Renal cortical epithelial cell (primary cell): ENCODE data around the gene PNMA1. TPM values are rescaled to one million over a fixed set of nuclear protein-coding genes. Genes with fewer than 3 reads are reported as not detected.

ENCODE experiments used
- DNase-seq: peaks from one replicate; pipeline ENCODE4 v3.0.0-alpha.2; 2011; ENCODE audit warnings: low read depth
- total RNA-seq: library from RNA; depleted of rRNA; stranded (reverse); fragments of >200 nt; gene quantifications from 2 replicates; pipeline ENCODE4 v1.2.3, GENCODE V29; 2014

Gene PNMA1
- total RNA-seq, 1 donor from 2014 or later: 86.2 TPM

DNA sequence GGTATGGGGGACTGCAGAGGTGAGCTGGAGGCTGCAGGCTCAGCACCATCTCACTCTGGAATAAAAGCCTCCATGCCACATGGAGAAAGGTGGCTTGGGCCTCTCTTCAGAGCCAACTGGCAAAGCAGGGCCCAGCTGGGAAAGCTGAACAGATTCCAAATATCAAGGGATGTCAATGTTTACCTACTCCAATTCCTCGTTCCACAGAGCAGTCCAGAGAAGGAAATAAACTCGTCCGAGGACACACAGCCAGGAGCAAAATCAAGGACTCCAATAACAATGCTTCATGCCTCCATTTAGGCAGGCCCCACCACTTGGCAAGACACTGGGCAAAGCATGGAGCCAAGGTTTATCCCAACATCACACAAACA, 36.3 kb upstream of the PNMA1 start:
- DNase-seq: no peak

DNA sequence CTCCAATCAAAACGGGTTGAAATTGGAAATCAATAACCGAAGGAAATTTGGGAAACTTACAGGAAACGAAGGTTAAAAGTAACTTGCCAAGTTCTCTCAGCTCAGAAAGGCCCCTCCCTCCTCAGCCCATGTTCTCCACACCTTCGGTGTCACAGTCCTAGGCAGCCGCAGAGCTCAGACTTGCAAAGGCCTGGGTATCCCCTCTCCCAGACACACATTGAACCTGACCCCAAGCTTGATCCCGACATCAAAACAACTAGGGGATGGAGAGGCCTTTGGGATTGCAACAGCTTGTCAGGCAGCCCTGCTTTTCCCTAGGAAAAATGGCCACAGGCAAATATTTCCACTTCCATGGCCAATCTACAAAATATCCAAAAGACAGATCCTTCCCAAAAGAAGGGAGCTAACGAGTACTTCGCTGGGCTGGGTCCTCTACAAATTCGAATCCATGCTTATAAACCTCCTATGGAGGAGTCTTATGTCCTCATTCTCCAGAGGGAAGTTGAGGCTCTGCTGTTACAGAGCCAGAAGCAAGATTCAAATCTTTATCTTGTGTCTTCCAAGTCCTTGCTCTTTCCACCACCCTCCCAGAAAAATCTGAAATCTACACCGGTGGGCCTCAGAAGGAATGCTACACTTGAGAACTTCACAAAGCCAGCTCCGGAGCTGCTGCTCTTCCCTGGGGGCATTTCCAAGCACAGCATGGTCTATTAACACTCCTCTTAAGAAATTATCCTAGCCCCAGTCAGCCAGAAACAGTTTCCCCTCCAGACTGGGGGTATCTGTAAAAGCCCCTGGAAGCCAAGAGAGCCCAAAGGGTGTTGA, 35.7 kb upstream of the PNMA1 start:
- DNase-seq: no peak

DNA sequence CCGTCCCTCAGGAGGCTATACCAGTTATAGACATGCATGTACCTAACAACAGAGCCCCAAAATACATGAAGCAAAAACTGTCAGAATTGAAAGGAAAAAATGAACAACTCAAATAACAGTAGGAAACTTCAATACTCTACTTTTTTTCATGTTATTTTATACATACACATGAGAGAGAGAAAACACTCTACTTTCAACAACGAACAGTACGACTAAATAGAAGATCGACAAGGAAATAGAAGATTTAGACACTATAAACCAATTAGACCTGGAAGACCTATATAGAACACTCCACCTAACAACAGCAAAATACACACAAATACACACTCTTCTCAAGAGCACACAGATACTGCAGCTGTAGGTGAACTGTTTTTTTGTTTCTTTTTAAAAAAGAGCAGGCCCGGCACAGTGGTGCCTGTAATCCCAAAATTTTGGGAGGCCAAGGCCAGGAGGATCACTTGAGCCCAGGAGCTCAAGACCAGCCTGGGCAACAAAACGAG, 34.7 kb upstream of the PNMA1 start:
- DNase-seq: no peak

DNA sequence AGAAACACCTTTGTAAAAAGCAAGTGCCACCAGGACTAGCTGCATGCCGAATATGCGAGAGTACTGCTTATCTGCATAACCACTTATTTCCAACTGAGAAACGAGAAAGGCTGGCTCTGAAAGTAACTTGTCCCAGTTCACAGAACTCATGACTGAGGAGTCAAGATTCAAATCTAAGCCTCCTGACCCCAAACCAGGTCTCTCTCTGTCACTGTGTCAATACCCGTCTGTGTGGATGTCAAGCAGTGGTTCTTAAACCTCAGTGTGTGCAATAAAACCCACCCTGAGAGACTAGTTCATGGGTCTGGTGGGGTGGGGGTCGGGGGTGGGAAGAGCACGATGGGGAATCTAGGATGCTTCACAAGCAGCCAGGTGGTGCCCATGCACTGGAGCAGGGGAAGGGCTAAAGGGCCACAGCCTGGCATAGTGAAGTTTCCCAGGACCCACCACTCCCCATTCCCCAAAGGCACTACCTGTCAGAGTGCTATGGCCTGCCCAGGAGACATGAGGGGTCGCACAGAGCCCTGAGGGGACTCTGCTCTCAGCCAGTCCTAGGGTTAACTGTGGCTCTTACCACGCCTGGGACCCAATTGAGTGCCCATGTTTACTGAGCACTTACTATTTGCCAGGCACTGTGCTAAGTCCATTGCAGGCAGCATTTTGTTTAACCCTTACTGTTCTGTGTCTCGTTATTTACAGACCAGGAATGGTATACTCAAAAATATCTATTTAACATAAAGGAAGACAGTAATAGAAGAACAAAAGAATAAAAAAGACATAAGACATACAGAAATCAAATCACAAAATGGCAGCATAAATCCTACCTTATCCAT, 33.4 kb upstream of the PNMA1 start:
- DNase-seq: no peak

DNA sequence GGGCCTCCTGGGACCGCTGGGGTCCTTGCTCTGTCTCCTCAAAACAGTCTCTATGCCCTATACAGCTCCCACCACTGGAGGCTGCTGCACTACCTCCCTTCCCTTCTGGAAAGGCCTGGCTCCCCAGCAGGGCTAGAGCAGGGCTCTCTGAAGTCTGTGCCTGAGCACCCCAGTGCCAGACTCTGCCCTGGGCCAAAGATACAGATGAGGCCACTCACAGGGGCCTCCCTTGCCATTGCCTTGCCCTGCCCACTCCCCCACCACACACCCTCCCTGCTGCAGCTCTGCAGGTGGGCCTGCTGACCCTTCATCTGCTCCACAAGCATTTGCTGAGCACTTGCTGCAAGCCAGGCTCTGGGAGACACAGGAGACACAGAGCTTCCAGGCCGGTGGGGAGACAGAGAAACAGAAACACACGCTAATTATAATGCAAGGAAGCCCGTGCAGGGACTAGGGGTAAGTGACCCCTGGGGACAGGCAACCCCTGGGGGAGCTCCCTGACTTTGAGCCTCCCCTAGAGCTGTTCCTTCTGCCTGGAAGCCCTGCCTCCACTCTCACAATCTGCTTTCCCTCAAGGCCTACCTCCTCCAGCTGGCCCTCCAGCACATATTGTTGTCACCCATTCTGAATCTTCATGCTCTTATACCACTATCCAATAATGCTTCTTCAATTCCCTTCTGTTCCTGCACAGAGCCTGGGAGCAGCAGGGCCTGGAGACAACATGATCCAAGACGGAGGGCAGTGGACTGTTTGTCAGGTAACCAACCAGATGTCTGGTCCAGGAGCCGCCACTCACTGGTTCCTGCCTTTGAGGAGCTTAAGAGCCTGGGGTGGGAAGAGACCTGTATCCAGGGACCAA, 32.6 kb upstream of the PNMA1 start:
- DNase-seq: no peak

DNA sequence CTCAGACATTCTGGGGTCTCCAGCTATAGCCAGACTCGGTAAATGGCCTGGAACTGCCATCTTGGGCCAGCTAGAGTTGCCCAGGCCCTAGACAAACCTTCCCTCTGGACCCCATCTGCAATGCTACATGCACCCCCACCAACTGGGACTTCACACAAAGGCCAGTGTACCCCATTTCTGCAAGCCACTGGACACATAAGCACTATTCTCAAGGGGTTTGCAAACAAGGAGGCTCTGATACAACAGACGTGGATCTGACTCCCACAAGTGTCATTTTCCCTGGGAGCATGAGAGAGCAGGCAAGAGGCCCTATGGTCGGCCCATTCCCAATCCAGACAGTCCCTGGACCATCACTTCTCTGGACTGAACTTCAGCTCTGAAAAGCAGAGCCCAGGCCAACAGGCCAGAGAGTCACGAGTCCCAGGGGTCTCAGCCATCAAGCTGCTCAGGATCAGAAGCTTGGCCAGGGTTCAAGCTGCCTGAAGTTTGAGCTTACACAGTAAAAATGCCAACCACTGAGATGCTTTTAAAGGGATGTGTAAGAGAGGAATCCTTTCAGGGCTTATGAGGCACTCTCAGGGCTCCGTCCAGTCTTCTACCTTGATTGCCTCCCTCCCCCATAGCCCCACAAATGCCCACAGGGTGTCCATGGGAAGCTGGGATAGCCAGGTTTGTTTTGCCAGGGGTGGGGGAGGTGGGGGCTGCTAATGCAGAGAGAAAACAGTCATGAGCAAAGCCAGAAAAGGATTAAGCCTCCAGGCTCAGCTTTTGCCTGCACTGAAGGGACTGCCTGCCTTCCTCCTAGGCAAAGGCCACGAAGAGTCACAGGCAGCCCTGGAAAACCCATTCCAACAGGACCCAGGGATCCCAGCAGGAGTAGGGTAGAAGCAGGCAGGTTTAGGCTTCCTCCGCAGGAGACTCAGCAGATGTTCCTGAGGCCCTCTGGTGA, 31.7 kb upstream of the PNMA1 start:
- DNase-seq: no peak

DNA sequence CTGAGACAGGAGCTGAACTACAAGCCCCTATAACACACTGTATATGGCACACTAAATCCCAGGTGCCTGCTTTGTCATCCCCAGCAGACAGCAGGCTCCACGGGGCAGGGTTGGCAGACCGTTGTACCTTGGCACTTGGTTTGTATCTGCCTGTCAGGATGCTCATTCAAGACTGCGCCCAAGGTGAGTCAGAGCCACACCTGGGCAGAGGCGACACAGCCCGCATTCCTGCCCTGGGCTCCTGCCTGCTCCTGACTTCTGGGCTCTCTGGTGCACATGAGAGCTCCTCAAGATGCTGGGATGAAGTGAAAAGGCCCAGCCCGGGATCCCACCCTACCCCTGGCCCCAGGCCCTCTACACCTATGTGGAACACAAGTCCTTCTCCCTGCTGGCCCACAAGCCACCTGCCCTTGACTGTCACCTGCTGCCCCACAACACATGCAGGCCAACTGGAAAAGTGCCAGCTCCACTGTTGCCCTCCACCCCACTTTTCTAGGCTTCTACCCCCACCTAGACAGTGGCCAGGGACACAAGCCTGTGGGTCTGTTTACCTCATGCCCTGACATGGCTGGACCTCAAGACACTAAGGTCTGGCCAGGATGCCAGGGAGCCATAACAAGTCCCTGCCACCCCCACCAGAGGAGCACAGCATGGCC, 30.8 kb upstream of the PNMA1 start:
- no peak for DNase-seq

DNA sequence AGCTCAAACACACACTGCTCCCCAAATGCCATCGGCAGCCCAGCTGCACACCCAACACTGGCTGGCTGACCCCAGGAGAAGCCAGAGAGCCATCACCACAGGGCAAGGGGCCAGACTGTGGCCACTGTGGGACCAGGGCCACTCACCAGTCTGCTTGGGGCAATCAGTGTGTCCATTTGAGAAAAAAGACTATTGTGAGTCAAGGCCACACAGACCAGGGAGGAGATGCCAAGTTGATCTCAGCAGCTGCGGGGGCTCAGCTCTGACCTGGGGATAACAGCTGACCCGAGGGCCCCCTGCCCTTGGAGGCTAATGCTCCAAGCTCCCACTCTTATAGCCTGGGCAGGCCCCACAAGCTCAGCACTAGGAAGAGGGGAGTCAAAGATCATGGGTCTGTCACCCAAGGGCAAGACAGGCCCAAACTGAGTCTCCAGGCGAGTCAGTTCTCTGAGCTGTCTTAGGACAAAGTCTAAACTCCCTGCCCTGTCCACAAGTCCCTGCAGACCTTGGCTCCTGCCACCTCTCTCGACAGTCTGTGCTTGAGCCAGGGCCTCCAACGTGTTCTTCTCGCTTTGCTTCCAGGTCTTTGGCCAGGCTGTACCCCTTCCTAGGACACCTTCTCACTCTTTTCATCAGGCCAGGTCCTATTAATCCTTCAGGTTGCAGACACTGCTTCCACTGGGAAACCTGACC, 30.1 kb upstream of the PNMA1 start:
- no peak for DNase-seq

DNA sequence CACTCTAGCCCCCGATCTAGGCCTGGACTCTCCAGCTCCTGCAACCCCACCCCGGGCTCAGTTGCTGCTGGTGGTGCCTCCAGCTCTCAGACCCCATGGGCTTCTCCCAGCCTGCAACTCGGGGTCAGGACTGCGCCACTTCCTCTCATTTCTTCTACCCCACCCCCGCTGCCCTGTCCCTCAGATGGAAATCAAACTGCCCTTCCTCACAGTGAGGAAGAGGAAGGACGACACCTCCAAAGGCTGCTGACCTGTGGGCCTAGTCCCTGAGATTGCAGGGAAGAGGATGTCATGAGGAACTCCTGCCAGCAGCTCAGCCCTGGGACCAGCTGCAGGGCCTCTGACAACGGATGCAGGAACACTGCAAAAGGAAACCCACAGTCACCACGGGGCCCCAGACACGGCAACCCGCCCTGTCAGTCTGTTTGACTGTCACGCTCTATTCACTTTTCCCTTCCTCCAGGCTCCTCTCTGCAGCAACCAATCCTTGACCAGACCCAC, 29.3 kb upstream of the PNMA1 start:
- DNase-seq: no peak

DNA sequence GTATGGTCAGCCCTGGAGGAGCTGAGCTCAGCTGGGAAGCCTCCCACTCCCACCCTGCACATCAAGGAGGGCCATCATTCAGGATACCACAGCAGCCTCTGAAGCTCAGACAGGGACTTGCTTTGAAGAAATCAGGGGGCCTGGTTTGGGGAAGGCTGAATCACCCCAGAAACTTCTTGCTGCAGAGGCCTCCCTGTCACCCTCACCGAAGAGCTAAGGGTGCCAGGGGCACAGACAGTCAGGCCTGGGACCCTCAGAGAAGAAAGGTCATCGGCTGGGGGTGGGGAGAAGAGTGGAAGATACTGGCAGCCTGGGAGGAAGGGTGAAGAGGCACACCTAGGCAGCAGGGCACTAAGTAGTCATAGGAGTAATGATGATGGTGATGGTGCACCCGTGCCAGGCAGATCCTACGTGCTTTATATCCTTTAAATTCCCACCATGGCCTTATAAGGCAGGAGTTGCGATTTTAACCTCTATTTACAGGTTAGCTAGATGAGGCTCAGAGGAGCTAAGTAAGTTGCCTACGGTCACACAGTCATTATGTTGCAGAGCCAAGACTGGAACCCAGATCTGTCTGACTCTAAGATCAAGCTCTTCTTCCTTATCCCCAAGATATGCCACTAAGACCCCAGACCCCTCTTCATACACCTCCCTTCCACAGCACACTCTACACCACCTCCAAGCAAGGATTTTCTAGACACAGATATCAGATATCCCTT, 28.5 kb upstream of the PNMA1 start:
- no peak for DNase-seq

DNA sequence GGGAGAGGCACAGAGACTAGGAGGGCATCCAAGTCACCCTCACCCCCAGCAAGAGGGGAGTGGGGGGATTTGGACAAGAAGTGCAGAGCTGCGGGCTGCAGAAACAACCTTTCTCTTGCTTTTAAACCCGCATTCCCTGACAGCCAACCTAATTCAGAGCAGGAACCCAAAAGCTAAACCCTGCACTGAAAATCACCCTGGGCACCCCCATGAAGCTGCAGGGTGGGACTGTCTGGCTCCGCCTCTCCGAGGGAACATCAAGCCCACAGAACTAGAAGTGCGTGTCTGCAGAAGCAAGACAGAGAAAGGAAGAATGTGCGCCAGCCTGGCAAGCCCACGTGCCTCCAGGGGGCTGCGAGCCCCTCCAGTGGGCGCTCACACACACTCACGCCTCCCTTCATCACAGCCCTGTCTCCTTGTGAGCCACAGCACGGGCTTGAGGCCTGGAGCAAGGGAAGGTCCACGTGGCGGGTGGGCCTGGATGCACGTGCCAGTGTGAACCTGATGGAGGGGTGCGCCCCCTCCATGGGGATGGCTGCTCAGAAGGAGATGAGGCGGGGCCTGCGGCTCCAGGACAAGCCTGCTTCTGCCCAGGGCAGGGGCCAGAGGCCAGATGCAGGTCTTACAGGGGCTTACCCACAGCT, 27.8 kb upstream of the PNMA1 start:
- DNase-seq: no peak

DNA sequence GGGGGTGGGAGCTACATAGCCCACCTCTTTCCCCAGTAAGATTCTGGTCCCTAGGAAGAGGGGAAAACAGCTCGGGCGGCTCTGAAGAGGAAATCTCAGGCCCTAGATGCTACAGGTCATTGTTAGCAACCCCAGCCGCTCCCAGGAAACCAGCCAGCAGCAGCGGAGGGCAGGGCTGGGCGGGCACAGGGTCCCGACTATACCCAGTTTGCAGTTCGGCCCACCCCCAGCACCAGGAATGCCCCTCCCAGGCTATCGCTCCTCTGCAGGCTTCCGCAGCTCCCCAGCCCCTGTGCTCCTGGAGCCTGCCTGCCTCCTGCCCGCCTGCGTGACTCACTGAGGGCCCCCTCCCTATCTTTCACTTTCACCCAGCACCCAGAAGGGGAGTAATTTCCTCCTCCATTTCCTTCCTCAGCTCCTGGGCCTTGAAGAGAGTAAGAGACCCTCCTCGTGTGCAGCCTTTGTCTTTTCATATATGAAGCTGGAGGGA, 27.2 kb upstream of the PNMA1 start:
- peak; percentile 75 for DNase-seq

DNA sequence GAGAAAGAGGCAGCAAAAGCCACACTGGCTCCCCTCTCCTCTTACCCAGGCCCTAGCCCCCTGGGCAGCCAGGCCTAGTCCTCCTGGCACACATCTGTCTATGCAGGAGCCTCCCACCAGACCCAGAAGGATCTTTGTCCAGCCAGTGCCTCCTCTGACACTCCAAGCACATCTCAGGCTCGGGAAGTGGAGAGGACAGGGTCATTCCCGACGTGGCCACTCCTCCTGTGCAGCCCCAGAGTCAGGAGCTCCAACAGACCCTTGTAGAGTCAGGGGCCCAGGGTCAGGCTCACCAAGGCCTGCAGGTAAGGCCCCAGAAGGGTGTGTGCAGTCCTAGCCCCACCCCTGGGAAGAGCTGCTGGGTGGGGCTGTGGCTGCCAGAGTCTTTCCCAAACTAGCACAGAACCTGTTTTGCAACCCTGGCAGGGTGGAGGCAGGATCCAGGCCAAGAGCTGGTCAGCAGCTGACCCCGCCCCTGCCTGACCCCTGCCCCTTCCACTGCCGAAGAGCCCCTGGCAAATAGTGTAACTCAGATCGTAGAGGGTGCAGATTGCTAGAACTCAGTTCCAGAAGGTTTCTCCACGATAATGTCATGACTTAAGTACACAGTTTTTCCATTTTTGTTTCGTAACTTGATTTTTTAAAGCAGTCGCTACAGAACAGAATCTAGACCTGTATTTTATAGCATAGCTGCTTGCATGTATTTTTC, 26.6 kb upstream of the PNMA1 start:
- peak; percentile 47 for DNase-seq

DNA sequence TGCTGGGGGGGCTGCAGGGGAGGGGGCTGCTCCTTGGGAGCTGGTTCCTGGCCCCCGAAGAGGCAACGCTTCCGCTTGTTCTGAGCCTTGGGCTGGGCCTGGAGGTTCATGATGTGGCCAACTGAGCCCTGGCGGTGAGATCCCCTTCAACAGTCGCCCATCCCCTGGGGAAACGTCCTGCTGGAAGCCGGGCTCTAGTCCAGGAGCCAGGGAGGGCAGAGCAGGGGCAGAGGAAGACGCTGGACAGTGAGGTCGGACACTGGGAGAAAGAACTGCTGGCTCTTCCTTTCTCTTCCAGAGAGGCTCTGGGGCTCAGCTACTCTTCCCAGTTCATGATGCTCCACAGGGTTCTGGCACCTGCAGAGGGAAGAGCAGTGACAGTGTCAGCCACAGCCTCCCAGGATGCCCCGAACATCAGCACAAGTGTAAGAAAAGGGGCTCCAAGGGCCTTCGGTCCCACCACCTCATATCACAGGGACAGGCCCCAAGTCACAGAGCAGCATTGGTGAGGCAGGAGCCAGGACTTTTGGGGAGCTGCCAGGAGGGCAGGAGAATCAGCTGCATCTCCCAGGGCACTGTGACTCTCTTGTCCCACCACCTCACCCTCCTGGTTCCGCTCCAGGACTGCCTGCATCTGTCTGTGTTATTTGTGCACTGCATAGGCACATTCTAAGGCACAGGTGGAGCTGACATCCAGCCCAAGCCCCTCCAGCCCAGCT, 25.9 kb upstream of the PNMA1 start:
- no peak for DNase-seq

DNA sequence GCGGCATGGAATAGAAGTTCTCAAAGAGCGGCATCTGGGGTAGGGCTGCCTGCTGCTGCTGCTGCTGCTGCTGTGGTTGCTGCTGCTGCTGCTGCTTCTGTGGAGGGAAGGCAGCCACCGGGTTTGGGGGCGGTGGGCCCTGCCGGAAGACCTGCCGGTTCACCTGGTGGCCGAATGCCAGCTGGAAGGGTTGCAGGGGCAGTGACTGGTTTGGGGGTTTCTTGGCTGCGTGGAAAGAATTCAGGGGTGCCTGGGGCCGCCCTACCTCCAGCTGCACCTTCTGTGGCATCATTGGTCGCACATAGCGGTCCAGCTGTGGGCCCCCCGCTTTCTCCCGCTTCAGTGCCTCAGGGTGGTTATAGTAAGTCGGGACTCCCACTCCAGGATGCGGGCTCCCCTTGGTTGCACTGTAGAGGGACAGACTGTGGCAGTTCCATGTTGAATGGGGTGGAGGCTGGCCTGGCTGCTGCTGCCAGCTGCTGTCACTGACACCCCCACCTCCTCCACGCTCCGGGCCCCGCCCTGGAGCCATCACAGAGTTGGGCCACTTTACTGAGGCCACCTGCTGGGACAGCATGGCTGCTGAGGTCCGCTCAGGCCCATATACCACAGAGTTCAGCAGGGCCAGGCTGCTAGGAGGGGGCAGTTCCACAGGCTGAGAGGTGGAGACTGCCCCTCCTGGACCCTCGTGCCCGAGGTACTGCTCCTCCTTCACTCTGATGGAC, 25.2 kb upstream of the PNMA1 start:
- DNase-seq: no peak

DNA sequence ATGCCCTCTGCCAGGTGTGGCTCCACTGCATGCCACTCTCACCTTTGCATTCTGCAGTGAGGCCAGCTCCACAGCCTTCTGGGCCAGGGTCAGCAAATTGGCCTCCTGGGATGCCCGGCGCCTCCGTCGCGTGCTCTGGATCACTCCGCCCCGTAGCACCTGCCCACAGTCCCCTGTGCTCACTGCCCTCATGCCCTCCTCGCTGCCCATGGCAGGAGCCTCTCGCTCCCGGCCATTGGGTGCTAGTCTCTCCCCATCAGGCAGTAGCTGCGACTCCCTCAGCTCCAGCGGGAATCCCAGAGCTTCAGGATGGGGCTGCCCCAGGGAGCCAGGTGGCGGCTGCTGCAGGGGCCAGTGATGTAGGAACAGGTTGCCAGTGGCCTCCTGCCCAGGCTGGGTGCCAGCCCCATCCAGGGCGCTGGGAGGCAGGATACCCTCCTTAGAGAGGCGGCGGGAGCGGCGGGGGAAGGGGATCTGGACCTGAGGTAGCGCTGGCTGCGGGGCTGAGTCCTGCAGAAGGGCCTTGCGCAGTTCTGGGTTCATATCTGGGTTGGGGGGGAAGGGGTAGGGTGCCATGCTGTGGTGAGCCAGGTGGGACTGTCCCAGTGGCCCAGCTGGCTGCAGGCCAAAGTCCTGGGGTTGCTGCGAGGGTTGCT, 24.5 kb upstream of the PNMA1 start:
- DNase-seq: no peak
